Cerebellar cortex (tissue), 1 donor: ENCODE data around the gene LAMA5.

Experiments
- DNase-seq: peaks from one replicate; pipeline ENCODE4 v3.0.0-alpha.2; 2015; ENCODE audit warnings: low spot score

LAMA5 gene

DNA sequence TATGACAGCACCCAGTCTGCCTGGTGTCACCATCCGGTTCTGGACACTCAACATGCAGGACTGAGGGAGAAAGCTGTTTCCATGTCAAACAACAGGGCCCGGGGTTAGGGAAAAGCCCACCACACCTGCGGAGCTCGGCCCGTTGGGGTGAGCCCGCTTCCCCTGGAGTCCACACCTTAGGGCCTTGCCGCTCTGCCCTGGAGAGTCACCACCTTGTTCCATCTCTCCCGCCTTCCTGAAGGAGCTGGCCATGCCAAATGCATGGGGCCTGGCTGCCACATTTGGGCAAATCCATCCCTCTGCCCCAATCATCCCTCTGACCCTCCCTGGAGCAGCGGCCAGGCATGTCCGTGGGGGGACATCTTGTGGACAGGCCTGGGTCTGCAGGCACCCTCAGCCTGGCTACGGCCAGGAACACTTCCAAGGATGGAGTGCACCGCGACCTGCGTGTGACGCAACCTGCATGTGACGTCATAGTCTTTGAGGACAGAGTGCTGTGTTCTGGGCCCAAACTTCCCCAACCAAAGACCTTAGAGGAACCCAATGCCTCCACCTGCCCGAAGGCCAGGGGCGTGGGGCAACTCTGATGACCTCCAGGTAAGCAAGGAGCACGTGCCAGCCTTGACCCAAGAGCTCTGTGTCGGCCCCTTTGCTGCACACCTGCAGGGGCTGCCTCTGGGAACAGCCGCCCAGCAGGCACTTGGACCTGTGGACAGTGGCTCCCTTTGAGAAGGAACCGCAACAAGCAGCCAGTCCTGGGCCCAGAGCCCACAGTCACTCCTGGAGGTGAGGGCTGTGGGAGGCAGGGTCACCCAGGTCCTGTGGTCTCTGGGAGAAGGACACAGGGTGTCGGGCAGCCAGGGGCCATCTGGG is 38.2 kb upstream of the LAMA5 start:
- DNase-seq: peak; percentile 82

DNA sequence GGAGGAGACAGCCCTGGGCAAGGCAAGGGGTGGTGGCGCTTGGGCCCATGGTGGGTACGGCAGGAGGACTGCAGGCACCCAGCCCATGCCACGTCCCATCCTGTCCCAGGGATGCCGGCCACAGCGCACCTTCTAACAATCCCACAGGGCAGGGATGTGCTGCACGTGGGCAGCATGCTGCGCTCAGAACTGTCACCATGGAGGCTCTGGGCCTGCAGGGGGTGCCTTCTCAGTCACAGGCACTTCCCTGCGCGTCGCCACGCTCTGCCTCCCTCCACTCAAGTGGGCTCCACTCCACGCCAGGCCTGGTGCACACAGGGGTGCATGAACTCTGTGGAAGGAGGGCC is 37.6 kb upstream of the LAMA5 start:
- no peak for DNase-seq

DNA sequence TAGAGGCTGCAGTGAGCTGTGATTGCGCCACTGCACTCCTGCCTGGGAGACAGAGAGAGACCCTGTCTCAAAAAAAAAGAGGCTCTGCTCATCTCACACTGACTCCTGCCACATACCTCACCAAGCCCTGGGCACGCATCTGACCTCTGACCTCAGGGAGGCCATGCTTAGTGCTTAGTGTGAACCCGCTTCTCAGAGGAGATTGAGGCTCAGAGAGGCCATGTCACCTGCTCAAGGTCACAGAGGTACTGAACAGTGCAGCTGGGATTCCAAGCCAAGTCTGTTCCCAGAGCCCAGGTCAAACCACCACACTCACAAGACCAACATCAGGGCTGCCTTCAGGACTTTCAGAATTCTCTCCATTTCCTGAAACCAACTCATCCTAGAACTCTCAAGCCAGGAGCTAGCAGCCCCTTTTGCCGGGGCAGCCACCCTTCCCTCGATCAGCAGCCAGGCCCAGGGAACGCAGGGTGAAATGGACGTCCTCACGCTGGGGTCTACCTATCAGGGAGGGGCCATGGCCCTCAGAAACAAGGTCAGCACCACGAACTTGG is 37.1 kb upstream of the LAMA5 start:
- no peak for DNase-seq

DNA sequence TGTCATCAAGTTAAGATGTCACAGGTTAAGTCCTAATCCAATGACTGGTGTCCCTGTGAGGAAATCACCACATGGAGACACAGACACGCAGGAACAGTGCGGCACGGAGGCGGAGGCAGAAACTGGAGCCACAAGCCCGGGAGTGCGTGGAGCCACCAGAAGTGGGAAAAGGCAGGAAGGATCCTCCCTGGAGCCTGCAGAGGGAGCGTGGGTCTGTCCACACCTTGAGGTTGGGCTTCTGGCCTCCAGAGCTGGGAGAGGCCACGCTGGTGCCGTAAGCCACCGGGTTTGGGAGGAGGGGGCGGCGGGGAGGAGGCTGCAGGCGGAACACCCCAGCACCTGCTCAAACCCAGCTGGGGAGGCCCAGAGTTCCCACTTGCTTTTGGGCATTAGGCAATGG is 36.2 kb upstream of the LAMA5 start:
- no peak for DNase-seq

DNA sequence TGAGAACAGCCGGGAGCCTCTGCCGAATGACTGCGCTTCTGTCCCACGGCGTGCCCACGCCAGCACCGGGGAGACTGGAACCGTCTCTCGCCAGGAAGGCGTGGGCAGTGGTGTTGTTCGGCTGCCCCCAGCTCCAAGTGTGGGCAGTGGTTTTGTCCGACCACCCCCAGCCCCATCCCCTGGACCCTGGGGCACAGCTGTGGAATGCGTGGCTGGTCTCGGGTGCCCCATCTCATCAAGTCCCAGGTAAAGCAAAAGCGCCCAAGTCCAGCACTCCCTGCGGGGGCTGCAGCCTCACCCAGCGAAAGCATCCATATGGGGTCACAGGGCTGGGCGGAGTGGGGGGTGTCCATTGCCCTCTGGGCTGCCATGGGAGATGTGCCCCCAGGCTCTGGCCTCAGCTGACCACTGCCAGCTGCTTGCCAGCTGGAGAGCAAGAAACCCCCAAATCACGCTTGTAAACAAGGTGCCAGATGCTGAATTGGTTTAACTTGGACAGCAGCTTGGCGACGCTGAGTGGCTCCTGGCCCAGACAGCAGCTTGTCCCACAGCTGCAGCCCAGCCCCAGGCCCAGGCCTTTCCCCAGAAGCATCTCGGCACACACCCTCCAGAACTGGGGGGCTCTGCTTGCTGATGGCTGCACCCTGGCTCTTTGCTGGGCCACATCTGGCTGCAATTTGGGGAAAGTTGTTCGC is 35.5 kb upstream of the LAMA5 start:
- DNase-seq: no peak

DNA sequence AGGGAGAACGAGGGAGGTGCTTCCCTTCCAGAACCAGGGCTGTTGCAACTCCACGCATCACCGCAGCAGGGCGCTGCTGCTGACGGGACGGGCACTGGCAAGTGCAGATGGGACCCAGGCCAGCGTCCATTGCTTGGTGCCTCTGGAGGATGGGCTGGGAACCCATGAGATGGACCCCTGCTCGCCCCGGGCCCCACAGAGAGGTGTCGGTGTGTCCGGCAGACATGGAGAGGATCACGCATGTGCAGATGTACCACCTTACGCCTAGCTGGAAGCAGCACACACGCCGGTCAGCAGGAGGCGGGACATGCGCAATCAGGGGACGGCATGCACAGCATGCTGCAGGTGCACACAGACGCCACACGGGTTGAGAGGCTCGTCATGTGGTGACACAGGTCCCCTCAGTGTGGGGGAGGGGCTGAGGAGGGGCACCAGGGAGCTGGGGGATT is 34.2 kb upstream of the LAMA5 start:
- DNase-seq: no peak

DNA sequence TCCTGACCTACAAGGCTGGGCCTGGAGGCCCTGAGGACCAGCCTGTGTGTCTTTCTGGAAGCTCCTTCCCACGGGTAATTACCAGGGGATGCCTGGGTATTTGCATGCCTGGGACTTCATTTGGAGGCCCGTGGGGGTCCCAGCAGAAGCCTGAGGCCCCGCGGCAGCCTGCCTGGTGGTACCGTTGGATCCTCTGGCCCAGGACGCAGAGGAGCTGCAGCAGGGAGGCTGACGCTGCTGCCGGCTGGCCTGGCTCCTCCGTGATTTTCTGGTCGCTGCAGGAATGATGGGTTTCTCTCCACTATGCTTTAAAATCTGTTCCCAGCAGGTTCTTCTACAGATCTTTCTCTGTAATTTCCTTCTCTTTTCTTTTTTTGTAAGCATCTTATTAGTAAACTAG is 33.4 kb upstream of the LAMA5 start:
- no peak for DNase-seq

DNA sequence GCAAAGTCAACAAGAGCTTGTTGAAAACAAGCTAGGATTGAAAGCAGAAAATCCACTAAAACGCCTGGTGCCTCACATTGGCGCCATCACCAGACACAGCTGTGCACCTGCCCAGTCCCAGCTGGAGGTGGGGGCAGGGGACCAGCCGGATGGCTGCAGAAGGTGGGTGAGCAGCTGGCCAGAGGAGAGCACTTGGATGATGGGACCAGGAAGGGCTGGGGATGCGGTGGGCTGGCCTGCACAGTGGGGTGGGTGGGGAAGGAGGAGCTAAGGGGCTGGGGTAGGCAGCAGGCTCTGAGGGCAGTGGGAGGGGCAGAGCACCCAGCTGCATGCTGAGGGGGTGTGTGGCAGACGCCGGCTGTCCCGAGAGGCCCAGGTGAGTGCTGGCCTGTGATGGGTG is 32.9 kb upstream of the LAMA5 start:
- no peak for DNase-seq

DNA sequence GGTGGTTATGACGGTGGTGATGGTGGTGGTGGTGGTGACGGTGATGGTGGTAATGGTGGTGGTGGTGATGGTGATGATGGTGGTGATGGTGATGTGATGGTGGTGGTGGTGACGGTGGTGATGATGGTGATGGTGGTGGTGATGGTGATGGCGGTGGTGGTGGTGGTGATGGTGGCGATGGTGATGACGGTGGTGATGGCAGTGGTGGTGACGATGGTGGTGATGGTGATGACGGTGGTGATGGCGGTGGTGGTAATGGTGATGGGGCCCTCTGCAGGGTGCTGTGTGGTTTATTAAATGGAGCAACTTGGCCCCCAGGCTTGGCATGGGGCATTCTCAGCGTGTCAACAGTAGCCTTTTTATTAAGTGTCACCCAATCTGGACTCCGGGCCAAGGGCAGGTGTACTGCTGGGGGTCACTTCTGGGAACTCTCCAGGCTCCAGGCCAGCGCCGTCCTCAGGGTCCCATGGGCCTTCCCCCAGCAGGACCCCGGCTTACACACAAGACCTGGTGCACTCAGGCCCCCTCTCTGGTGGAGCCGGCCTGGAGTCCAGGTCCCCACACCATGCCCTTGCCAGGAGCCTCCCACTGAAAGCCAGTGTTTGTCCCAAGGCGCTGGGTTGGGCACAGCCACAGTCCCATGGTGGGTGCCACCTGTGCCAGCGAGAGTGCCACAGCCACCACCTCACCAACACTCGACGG is 31.2 kb upstream of the LAMA5 start:
- no peak for DNase-seq

DNA sequence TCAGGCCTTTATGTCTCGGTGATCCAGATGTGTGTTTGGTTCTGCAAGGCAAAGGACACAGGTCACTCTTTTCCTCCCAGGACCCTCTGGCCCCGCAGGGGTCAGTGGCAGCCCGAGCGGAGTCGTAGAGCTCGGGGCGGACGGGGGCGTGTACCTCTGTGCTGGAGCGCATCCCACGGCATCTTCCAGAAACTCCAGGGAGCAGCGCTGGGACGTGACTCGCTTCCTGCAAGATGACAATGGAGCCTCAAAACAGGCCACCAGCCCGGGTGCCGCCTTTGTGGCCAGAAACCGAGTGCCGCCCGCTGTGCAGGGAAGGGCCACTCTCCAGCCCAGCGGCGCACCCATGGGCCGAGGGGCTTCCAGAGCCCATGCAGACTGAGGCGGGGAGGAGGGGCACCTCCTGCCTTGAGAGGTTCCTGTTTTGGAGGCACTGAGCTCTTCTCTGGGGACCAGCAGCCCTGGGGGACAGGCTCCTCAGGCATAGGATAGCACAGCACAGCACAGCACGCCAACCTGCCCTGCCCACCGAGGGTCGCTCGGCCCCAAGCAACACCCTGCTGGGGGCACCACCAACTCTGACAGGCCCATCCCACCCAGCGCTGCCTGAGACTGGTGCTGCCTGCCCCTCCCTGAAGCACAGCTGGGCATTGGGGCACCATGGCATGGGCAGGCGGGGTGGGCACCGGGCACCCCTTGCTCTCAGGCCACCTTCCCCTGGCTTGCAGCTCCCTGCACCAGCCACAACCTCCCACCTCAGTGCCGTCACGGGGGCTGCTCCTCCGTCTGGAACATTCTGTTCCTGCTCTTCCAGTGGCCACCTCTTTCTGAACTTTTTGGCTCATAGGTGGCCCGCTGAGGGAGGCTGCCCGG is 29.5 kb upstream of the LAMA5 start:
- no peak for DNase-seq

DNA sequence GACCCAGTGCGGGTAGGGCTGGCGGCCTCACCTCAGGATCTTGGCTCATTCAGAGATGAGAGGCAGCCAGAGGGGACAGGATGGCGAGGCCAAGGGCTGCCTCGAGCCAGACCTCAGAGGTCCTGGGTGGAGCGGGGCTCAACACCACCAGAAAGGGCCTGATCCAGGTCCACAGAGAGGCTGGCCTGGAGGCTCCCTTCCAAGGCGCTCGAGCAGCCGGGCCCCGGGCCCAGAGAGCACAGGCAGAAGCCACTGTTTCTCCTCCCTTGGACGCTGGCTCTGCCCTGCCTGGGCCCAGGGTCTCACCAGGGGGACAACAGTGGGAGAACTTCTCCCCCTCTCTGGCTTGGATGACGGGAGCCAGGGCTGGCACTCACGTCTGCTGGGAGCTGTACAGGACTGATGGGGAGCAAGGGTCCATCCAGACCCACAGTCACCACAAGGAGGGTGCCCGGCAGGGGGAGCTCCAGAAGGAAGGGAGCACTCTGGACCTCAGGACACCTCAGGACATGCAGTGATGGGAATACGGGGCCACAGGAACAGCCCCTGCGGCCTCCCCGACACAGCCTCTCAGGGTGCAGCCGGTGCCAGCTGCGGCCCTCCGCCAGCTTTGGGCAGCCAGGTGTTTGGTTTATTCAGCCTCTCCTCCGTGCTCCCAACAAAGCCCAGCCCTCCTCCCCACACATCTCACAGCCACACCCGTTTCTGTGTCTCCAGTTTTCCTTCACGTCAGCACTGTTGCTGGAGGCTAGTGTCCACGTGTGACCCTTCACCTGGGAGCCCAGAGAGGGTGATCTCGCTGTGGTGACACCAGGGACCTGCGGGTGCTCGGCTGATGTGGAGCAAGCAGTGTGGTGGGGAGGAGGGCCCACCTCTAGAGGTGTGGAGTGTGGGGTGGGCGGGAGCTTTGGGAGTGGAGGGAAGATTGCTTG is 28.5 kb upstream of the LAMA5 start:
- no peak for DNase-seq

DNA sequence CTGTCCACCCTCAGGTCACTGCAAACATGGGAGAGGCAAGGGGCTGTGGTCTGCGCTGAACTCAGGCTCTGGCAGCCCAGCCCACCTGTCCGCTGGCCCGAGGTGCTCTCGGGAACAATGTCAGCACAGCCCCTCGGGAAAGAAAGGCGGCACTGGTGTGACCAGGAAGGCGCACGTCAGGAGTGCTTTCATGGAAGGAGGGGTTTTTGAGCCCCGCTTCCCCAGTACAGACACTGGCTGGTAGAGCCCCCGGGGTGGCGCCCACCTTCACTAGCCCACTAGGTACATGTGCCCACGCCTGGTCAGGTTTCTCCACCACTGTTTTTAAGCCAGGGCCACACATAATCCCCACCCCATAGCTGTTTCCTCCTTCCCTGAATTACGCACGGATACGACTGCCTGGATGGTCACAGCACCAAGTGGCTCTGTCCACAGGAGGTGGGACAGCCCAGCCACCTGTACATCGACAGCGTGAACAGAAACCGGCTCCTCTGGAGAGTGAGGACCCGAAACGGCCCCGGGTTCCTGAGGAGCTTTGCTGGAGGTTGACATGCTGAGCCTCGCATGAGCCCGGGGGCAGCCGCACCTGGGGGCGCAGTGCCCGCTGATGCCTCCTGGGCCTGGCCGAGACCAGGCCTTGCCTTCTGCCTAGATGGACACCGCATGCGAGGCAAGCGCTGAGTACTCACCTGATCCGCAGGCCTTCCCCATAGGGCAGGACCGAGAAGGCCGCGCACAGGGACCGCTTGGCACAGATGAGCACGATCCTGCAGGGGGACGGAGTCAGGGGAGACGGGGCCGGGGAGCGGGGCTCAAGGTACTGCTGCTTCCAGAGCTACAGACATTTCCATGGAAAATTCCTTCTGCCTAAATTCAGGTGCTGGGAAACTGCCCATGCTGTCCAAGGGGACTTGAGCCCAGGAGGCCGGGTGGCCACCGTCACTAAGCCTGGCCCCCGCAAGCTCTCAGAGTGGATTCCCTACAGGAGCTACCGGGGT is 27.4 kb upstream of the LAMA5 start:
- no peak for DNase-seq

DNA sequence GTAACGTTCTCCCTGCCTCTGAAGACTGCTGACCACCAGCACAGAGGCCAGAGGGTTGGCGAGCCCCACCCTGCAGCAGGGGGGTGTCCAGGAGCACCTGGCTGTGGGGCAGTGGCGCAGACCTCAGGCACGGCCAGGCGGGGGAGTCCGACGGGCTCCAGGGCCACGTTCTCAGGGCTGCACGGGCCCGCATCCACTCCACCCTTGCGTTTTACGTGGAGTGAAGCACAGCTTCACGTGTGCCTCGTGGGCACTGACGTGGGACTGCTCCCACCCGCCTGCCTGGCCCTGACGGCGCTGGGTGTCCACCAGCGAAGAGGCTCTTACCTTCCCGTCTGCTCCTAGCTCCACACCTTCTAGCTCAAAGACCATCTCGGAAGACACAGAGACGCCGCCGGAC is 26.7 kb upstream of the LAMA5 start:
- DNase-seq: no peak

DNA sequence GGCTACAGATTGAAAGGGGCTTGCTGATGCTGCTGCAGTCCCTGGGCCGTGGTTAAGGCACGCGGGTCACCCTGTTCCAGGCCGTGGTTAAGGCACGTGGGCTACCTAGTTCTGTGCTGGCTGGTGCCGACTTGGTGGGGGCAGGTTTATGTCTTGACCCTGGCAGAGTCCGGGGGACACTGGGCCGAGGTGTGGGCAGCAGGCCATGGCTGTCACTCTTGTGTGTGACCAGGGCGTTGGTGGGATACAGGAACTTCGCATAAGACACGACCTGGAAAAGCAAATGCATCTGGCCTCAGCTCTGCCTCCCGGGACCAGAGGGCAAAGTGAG is 26.2 kb upstream of the LAMA5 start:
- no peak for DNase-seq

DNA sequence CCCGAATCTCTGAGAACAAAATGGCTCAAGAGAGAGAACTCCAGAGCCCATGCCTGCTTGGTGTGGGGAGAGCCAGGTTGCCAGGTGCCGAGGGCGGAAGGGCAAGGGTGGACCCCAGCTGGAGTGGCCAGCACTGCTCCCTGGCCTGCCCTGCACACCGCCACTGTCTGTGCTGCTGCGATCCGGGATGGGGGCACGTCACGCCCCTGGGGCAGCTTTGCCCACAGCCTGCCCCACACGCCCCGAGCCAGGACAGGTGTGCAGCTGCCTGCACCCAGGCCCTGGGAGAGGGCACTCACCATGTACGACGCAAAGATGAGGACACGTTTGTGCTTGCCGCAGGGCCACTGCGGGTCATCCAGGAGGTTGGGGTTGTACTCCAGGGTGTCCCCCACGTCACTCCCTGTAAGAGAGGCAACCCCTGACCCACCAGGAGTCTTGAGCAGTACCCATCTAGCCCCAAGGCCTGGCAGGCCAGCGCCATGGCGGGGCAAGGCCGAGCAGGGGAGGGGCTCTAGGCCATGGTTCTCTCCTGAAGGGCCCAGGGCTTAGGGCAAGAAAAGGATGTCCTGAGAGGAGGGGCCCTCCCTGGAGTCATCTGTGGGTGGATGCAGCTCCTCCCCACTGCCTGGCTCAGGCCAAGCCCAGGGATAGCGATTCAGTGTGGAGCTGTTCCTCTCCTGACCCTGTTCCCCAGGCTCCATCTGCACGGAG is 25.7 kb upstream of the LAMA5 start:
- no peak for DNase-seq

DNA sequence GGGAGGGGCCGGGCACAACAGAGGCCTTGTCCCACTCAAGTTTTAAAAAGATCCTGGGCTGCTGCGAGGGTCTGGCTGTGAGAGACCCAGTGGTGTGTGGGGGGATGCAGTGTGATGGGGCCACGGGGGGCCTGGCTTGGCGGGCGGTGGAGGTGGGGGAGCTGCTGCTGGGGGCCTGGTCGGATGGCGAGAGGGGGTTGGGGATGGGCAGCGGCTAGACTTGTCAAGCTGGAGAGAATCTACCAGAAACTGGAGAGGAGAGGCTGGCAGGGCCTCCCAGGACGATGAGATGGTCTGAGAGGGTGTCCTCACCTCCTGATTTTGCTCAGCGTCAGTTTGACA is 24.9 kb upstream of the LAMA5 start:
- no peak for DNase-seq

DNA sequence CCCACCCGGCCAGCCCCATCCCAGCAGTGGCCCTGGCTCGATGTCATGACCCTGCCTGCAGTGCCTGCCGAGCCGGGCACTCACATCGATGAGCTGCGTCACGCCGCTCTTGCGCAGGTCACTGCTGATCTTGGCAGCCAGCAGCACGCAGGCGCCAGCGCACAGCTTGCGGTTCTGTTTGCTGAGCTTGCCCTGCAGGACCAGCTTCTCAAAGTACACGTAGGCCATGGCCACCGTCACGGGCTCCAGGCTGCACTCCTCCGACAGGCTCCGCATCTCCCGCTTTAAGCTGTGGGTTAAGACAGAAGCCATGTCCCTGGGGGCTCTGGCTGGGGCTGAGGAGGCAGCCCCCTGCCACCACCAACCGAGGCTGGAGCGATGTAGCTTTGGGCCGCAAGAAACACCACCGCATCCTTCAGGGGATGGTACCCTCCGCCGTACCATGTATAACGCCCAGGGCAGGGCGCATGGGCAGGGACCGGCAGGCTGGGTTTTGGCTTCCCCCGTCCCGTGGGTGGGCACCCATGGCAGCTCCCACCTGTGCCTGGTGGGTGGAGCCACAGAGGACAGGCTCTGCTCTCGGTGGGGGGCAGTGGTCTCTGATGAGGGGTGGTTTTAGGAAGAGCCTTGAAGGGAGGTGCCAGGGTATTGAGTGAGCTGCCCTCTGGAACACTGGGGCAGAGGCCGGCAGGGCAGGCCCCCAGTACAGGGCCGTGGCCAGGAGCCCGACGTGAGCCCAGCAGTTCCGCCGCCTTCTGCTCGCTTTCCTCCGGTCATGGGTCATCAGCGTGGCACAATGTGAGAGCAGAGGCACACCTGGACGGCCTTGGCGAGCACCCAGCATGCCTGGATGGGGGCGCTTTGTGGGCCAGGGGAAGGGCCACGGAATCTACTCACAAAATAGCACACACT is 24.3 kb upstream of the LAMA5 start:
- peak; percentile 84 for DNase-seq
